OCI-LY1 (cell line): ENCODE measurements around the gene UCN3.

Source experiments
- CTCF ChIP-seq: fragments of 200-600 bp; sonication (generic), shearing (Covaris generic); IDR thresholded peaks from 2 replicates; pipeline ENCODE4 v1.5.1; 2017; ENCODE audit warnings: mild to moderate bottlenecking, antibody characterized with exemption, low read length, moderate library complexity, mixed read lengths
- EZH2 ChIP-seq: fragments of 200-600 bp; sonication (generic), shearing (Covaris generic); IDR thresholded peaks from 2 replicates; pipeline ENCODE4 v1.8.0; 2017; ENCODE audit warnings: borderline replicate concordance, mixed run types, mild to moderate bottlenecking, antibody characterized with exemption, low read length, moderate library complexity, mixed read lengths

GRCh38 chr10:5395168-5395567 lies 30.4 kb downstream of the UCN3 start:
- TF ChIP-seq CTCF (no peak), EZH2 (no peak)
